Measurements from ENCODE around the gene CMKLR1. TPM values are rescaled to one million over a fixed set of nuclear protein-coding genes. Genes with fewer than 3 reads are reported as not detected.

CMKLR1 gene
- total RNA-seq, 2 experiments from 2014 or later = not detected

GRCh38 chr12:108253540-108253939 lies 85.6 kb downstream of the CMKLR1 start:
- Mint-ChIP-seq H3K4me1 (ENCODE audit: low read depth) (no peaks in the 10 kb centered on the region), H3K27me3 (ENCODE audit: low read depth) (peaks cover 28% of the 10 kb centered on the region), H3K36me3 (ENCODE audit: low read depth) (no peaks in the 10 kb centered on the region), H3K4me3 (no peak overlapping the region), H3K9me3 (peaks cover 2% of the 10 kb centered on the region), H3K27ac (no peak overlapping the region)
- CTCF ChIA-PET = no interaction called here
- intact Hi-C loops (cut with micrococcal nuclease) = no loop called here
- no peak for DNase-seq

DNA sequence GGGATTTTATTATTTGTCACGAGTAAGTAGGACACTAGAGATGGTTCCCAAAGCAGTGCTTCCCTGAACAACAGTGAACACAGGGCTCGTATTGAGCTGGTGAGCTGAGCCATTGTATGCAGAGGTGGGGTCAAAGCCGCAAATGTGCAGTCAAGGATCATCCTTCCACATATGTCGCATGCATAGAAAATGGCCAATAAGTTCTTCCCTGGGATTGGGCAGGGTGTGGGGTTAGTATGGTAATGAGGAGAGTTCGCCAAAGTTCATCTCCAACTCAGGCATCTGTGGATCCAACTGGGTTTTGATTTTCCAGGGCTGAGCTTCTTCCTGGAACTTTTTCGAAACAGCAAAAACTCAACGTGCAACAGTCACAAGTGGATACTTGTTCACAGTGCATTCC lies 86.6 kb downstream of the CMKLR1 start:
- CTCF ChIA-PET = no interaction called here

DNA sequence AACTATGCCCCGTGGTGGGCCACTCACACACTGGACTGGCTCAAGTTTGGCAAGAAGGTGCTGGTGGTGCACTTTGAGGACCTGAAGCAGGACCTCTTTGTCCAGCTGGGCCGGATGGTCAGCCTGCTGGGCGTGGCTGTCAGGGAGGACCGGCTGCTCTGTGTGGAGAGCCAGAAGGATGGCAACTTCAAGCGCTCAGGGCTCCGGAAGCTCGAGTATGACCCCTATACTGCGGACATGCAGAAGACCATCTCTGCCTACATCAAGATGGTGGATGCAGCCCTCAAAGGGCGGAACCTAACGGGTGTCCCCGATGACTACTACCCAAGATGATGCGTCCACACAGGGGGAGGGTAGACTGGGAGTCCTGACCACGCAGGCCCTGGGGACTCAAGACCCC lies 91.1 kb downstream of the CMKLR1 start:
- Mint-ChIP-seq H3K36me3 (ENCODE audit: low read depth) (no peaks in the 10 kb centered on the region), H3K4me3 (no peak overlapping the region), H3K27ac (no peak overlapping the region), H3K27me3 (ENCODE audit: low read depth) (peaks cover 19% of the 10 kb centered on the region), H3K9me3 (no peaks in the 10 kb centered on the region), H3K4me1 (ENCODE audit: low read depth) (no peaks in the 10 kb centered on the region)
- DNase-seq = no peak
- CTCF ChIA-PET = no interaction called here
- intact Hi-C loops (cut with micrococcal nuclease) = no loop called here

More for the DNA sequence above, 86.6 kb downstream of the CMKLR1 start:
- no peak for DNase-seq
- Mint-ChIP-seq H3K36me3 (ENCODE audit: low read depth) (no peaks in the 10 kb centered on the region), H3K9me3 (no peaks in the 10 kb centered on the region), H3K27ac (no peak overlapping the region), H3K27me3 (ENCODE audit: low read depth) (peaks cover 28% of the 10 kb centered on the region), H3K4me3 (no peak overlapping the region), H3K4me1 (ENCODE audit: low read depth) (no peaks in the 10 kb centered on the region)
- intact Hi-C loops (cut with micrococcal nuclease) = no loop called here

GRCh38 chr12:108247130-108247529 lies 92.0 kb downstream of the CMKLR1 start:
- intact Hi-C loops (cut with micrococcal nuclease) = no loop called here
- H3K27me3 Mint-ChIP-seq (ENCODE audit: low read depth) = peaks cover 19% of the 10 kb centered on the region
- H3K9me3 Mint-ChIP-seq = no peaks in the 10 kb centered on the region
- no peak for DNase-seq
- H3K36me3 Mint-ChIP-seq (ENCODE audit: low read depth) = no peaks in the 10 kb centered on the region
- CTCF ChIA-PET = no interaction called here
- no peaks in the 10 kb centered on the region for H3K4me1 Mint-ChIP-seq (ENCODE audit: low read depth)
- H3K27ac Mint-ChIP-seq = no peak overlapping the region
- H3K4me3 Mint-ChIP-seq = no peak overlapping the region

DNA sequence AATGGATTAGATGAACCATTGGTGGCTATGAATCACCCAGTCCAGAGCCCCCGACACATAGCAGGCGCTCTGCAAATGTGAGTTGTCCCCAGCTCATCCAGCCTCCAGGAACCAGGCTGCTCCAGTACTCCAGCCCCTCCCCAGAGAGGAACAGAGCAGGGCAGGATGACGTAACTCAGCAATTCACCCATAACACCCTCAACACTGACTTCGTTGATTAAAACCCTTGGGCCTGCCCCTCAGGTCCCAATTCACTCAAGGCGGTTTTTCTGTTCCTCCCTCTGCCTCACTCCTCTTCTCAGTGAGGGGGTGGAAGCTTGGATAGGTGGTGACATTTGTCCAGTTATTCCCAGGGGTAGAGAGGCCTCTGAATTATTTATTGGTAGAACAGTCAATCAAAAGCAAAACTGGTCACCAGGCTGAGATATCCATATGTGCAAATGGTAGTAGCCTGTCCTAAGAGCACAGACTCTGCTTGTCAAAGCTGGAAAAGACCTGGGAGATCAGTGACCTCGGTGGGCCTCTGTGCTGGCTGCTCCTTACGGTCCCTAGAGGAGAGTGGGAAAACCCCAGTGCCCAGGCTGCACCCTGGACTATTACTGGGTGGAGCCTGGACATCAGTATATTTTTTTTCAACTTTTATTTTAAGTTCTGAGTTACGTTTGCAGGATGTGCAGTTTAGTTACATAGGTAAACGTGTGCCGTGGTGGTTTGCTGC lies 97.0 kb downstream of the CMKLR1 start:
- Mint-ChIP-seq H3K27ac (no peak overlapping the region), H3K27me3 (ENCODE audit: low read depth) (peaks cover 14% of the 10 kb centered on the region), H3K4me3 (no peak overlapping the region), H3K9me3 (no peaks in the 10 kb centered on the region), H3K36me3 (ENCODE audit: low read depth) (no peaks in the 10 kb centered on the region), H3K4me1 (ENCODE audit: low read depth) (no peaks in the 10 kb centered on the region)
- CTCF ChIA-PET = no interaction called here
- intact Hi-C loops (cut with micrococcal nuclease) = no loop called here
- DNase-seq = no peak

DNA sequence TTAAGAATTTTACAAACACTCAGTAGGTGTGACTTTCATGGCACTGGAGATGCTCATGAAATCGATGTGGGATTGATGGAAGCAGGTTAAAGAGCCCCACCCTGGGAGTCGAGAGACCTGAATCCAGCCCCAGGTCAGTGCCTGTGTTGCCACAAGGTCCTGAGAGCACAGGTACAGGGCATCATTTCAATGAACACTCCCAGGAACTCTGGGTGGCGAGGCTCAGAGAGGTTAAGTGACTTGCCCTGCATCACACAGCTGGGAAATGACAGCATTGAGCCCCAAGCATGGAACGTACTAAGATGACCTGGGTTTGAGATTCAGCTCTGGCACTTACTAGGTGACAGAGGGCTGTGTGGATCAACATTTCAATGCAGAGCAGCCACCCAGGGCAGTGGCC lies 98.2 kb downstream of the CMKLR1 start:
- no peak for DNase-seq
- no peaks in the 10 kb centered on the region for H3K9me3 Mint-ChIP-seq
- no peaks in the 10 kb centered on the region for H3K4me1 Mint-ChIP-seq (ENCODE audit: low read depth)
- CTCF ChIA-PET = no interaction called here
- H3K27me3 Mint-ChIP-seq (ENCODE audit: low read depth) = peaks cover 14% of the 10 kb centered on the region
- H3K36me3 Mint-ChIP-seq (ENCODE audit: low read depth) = no peaks in the 10 kb centered on the region
- no peak overlapping the region for H3K27ac Mint-ChIP-seq
- H3K4me3 Mint-ChIP-seq = no peak overlapping the region
- intact Hi-C loops (cut with micrococcal nuclease) = no loop called here

DNA sequence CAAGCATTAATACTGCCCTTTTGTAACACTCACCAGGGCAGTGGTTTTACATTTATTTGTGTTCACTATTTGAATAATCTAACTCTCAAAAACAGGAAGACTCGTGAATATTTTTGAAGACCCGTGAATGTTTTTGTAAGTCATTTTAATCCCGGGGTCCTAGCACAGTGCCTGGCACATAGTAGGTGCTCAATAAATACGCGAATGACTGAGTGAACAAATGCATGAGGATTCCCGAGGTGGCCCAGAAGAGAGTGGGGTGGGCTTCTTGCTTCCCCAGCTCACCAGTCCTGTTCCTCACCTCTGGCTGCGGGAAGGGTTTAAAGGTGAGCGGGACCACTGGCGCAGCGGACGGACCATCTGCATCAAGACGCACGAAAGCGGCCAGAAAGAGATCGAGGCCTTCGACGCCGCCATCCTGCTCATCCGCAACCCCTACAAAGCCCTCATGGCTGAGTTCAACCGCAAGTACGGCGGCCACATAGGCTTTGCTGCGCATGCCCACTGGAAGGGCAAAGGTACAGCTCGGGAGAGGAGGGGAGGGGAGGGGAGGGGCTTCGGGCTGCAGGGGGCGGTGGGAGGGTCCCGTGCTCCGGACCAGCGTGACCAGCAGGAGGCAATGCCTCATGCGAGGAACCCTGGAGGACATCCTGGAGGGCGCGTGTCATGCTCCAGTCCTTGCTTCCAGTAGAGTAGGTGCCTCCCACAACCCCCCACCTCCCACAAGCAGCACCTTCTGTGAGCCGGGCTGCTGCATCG lies 98.9 kb downstream of the CMKLR1 start:
- CTCF ChIA-PET = no interaction called here
- intact Hi-C loops (cut with micrococcal nuclease) = no loop called here
- peaks cover 14% of the 10 kb centered on the region for H3K27me3 Mint-ChIP-seq (ENCODE audit: low read depth)
- no peak overlapping the region for H3K4me3 Mint-ChIP-seq
- no peaks in the 10 kb centered on the region for H3K4me1 Mint-ChIP-seq (ENCODE audit: low read depth)
- no peak for DNase-seq
- H3K36me3 Mint-ChIP-seq (ENCODE audit: low read depth) = no peaks in the 10 kb centered on the region
- no peak overlapping the region for H3K27ac Mint-ChIP-seq
- H3K9me3 Mint-ChIP-seq = no peaks in the 10 kb centered on the region

DNA sequence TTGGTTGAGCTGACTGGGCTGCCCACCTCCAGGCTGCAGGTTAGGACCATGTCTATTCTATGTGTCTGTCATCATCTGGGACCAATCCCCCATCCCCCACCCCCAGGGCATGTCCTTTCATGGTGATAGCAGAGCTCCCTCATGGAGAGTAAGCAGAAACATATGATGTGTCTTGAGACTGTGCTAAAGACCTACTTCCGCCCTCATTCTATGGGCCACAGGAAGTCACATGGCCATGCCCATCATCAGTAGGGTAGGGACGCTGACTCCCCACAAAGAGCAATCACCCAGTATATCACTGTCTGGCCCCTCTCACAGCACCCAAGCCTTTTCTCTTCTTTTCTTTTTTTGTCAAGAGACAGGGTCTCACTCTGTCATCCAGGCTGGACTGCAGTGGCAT lies 99.7 kb downstream of the CMKLR1 start:
- Mint-ChIP-seq H3K36me3 (ENCODE audit: low read depth) (no peaks in the 10 kb centered on the region), H3K27me3 (ENCODE audit: low read depth) (peaks cover 14% of the 10 kb centered on the region), H3K27ac (no peak overlapping the region), H3K4me1 (ENCODE audit: low read depth) (no peaks in the 10 kb centered on the region), H3K9me3 (no peaks in the 10 kb centered on the region), H3K4me3 (no peak overlapping the region)
- CTCF ChIA-PET = interaction anchor here (1.0 kb wide), 1 partner anchor 218 kb away, joined by 4 read pairs; no protein-coding TSS in a partner anchor
- intact Hi-C loops (cut with micrococcal nuclease) = no loop called here
- DNase-seq = no peak

DNA sequence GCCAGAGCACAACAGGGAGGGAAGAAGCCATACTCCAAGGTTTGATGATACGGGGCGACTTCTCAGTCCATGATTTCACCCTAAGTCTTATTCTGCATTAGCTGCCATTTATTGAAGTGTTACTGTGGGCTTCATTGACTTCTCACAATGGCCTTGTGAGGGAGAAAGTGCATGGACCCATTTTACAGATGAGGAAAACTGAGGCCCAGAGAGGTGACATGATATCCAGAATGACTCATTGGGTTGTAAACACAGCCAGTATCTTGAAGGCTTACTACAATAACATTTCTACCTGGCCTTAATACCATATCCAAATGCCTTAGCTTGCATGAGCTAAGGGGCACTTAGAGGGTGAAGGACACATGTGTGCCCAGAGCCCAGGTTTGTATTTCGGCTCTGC lies 100.6 kb downstream of the CMKLR1 start:
- no peak for DNase-seq
- intact Hi-C loops (cut with micrococcal nuclease) = no loop called here
- H3K27ac Mint-ChIP-seq = no peak overlapping the region
- H3K4me1 Mint-ChIP-seq (ENCODE audit: low read depth) = no peaks in the 10 kb centered on the region
- H3K4me3 Mint-ChIP-seq = no peak overlapping the region
- H3K36me3 Mint-ChIP-seq (ENCODE audit: low read depth) = no peaks in the 10 kb centered on the region
- CTCF ChIA-PET = interaction anchor here (1.0 kb wide), 1 partner anchor 219 kb away, joined by 4 read pairs; no protein-coding TSS in a partner anchor
- H3K9me3 Mint-ChIP-seq = no peaks in the 10 kb centered on the region
- peaks cover 14% of the 10 kb centered on the region for H3K27me3 Mint-ChIP-seq (ENCODE audit: low read depth)

Other genes starting within 250 kb of the CMKLR1 start
- not detected for gene WSCD2, start 210.0 kb downstream of the CMKLR1 start, total RNA-seq
- gene FICD, start 176.0 kb upstream of the CMKLR1 start, total RNA-seq = 1 to 10 TPM; 3.4 to 3.7 TPM
- 10 to 100 TPM; 81.9 to 82.5 TPM for gene SART3, start 221.9 kb upstream of the CMKLR1 start, total RNA-seq
- 100 to 1,000 TPM; 103 to 105 TPM for gene ISCU, start 223.3 kb upstream of the CMKLR1 start, total RNA-seq